OCI-LY7 (cell line): Measurements from ENCODE around the gene SAMD8. TPM values are rescaled to one million over a fixed set of nuclear protein-coding genes. Genes with fewer than 3 reads are reported as not detected.

Experiments
- BruUV-seq: library from RNA; stranded (reverse); fragments of 400-500 nt; replicated peaks from 2 replicates; lab custom pipeline; 2021; lab: Mats Ljungman, UMichigan
- CTCF ChIA-PET: fragments of 300-600 bp; sonication (Branson Sonifier 250); formaldehyde crosslinking; loops from one replicate; lab custom pipeline; 2022; ENCODE audit warnings: antibody characterized with exemption; ENCODE audit not compliant: unreplicated experiment; lab: Charles Lee
- POLR2A ChIA-PET: fragments of 300-600 bp; sonication (Branson Sonifier 250); formaldehyde crosslinking; loops from one replicate; lab custom pipeline; 2022; ENCODE audit warnings: antibody characterized with exemption; lab: Charles Lee
- DNase-seq: peaks from one replicate; pipeline ENCODE4 v3.0.0-alpha.2; 2015; ENCODE audit warnings: low spot score
- H2AFZ ChIP-seq: fragments of 200-600 bp; sonication (generic), shearing (Covaris generic); 2 replicates; pipeline ENCODE4 v1.6.1; 2014; ENCODE audit warnings: mild to moderate bottlenecking, antibody characterized with exemption, low read length, moderate library complexity
- H3K27ac ChIP-seq: fragments of 200-600 bp; sonication (generic); 2 replicates; pipeline ENCODE4 v1.5.1; 2014; ENCODE audit warnings: mixed run types, low read depth, mild to moderate bottlenecking, moderate library complexity, low read length, inconsistent platforms; ENCODE audit not compliant: poor library complexity, severe bottlenecking
- H3K36me3 ChIP-seq: fragments of 200-600 bp; sonication (generic); 2 replicates; pipeline ENCODE4 v1.6.1; 2014; ENCODE audit warnings: mild to moderate bottlenecking, antibody characterized with exemption, low read length, moderate library complexity, mixed read lengths; ENCODE audit not compliant: insufficient read depth
- H3K4me1 ChIP-seq: fragments of 200-600 bp; sonication (generic); 2 replicates; pipeline ENCODE4 v1.5.1; 2014; ENCODE audit warnings: mild to moderate bottlenecking, low read length; ENCODE audit not compliant: insufficient read depth, poor library complexity, severe bottlenecking
- H3K4me2 ChIP-seq: fragments of 200-600 bp; sonication (generic); 2 replicates; pipeline ENCODE4 v1.6.1; 2014; ENCODE audit warnings: mild to moderate bottlenecking, low read length
- H3K4me3 ChIP-seq: fragments of 200-600 bp; sonication (generic); 2 replicates; pipeline ENCODE4 v1.5.1; 2014; ENCODE audit warnings: mild to moderate bottlenecking, low read depth, low read length; ENCODE audit not compliant: poor library complexity, severe bottlenecking
- H3K79me2 ChIP-seq: fragments of 200-600 bp; sonication (generic); 2 replicates; pipeline ENCODE4 v1.6.1; 2016; ENCODE audit warnings: low read depth, mild to moderate bottlenecking, low read length, moderate library complexity, mixed read lengths; ENCODE audit not compliant: insufficient read depth
- H3K9me2 ChIP-seq: fragments of 200-600 bp; sonication (generic); 2 replicates; pipeline ENCODE4 v1.6.1; 2016; ENCODE audit warnings: mild to moderate bottlenecking, low read length, mixed read lengths; ENCODE audit not compliant: insufficient read depth
- H3K9me3 ChIP-seq: fragments of 200-600 bp; sonication (generic); 2 replicates; pipeline ENCODE4 v1.6.1; 2014; ENCODE audit warnings: mild to moderate bottlenecking, mixed run types, low read length, mixed read lengths
- H4K20me1 ChIP-seq: fragments of 200-600 bp; sonication (generic); 2 replicates; pipeline ENCODE4 v1.6.1; 2014; ENCODE audit warnings: mild to moderate bottlenecking, antibody characterized with exemption, low read length, moderate library complexity, mixed read lengths; ENCODE audit not compliant: insufficient read depth
- EZH2phosphoT487 ChIP-seq: fragments of 200-600 bp; sonication (generic); IDR thresholded peaks from 2 replicates; pipeline ENCODE4 v1.6.1; 2018; ENCODE audit warnings: low read depth, borderline replicate concordance, mild to moderate bottlenecking, mixed run types, antibody characterized with exemption, low read length, moderate library complexity, mixed read lengths
- intact Hi-C: fragments of 100-400 bp; cut with micrococcal nuclease; formaldehyde crosslinking; loops from one replicate; pipeline ENCODE4 v1.10.0; 2022; ENCODE audit not compliant: unreplicated experiment
- total RNA-seq, 2 experiments: library from RNA; depleted of rRNA in 1 of 2; stranded (reverse); fragments of >200 nt in 1 of 2; shearing (Covaris generic) in 1 of 2; gene quantifications; 2 replicates each; pipeline ENCODE4 v1.2.3, GENCODE V29; 2014 to 2022
- TF ChIP-seq, protein P1 (sequence below): fragments of 200-600 bp; sonication (generic); conservative IDR thresholded peaks from 2 replicates; pipeline ENCODE4 v1.5.1; 2014; ENCODE audit warnings: mild to moderate bottlenecking, antibody characterized with exemption, low read length, moderate library complexity, mixed read lengths

The SAMD8 gene
- total RNA-seq, 2 experiments from 2014 or later: 8.8 to 16.7 TPM

GRCh38 chr10:75159519-75159918, 48.1 kb downstream of the SAMD8 start:
- H3K79me2 ChIP-seq: 0 out of 2 replicates have a peak, but pooled peaks cover 4% of the 10 kb centered on the region
- H3K4me2 ChIP-seq: no peak overlapping the region
- no peak overlapping the region for H3K4me3 ChIP-seq
- H3K27ac ChIP-seq: no peak overlapping the region
- no peak overlapping the region for H2AFZ ChIP-seq
- no peaks in the 10 kb centered on the region for H3K9me2 ChIP-seq
- ChIA-PET POLR2A (interaction anchor here (0.5 to 1.1 kb wide), 3 partner anchors 12 to 68 kb away, joined by 3 to 12 read pairs (median 4); no protein-coding TSS in a partner anchor), CTCF (no interaction called here)
- BruUV-seq: no TSS peak
- no peaks in the 10 kb centered on the region for H4K20me1 ChIP-seq
- intact Hi-C loops: no loop called here
- peaks cover 32% of the 10 kb centered on the region for H3K36me3 ChIP-seq
- H3K9me3 ChIP-seq: no peaks in the 10 kb centered on the region
- no peaks in the 10 kb centered on the region for H3K4me1 ChIP-seq
- DNase-seq: no peak
- TF ChIP-seq EZH2phosphoT487: no peak
- TF ChIP-seq, protein P1, sequence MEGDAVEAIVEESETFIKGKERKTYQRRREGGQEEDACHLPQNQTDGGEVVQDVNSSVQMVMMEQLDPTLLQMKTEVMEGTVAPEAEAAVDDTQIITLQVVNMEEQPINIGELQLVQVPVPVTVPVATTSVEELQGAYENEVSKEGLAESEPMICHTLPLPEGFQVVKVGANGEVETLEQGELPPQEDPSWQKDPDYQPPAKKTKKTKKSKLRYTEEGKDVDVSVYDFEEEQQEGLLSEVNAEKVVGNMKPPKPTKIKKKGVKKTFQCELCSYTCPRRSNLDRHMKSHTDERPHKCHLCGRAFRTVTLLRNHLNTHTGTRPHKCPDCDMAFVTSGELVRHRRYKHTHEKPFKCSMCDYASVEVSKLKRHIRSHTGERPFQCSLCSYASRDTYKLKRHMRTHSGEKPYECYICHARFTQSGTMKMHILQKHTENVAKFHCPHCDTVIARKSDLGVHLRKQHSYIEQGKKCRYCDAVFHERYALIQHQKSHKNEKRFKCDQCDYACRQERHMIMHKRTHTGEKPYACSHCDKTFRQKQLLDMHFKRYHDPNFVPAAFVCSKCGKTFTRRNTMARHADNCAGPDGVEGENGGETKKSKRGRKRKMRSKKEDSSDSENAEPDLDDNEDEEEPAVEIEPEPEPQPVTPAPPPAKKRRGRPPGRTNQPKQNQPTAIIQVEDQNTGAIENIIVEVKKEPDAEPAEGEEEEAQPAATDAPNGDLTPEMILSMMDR: no peak

DNA sequence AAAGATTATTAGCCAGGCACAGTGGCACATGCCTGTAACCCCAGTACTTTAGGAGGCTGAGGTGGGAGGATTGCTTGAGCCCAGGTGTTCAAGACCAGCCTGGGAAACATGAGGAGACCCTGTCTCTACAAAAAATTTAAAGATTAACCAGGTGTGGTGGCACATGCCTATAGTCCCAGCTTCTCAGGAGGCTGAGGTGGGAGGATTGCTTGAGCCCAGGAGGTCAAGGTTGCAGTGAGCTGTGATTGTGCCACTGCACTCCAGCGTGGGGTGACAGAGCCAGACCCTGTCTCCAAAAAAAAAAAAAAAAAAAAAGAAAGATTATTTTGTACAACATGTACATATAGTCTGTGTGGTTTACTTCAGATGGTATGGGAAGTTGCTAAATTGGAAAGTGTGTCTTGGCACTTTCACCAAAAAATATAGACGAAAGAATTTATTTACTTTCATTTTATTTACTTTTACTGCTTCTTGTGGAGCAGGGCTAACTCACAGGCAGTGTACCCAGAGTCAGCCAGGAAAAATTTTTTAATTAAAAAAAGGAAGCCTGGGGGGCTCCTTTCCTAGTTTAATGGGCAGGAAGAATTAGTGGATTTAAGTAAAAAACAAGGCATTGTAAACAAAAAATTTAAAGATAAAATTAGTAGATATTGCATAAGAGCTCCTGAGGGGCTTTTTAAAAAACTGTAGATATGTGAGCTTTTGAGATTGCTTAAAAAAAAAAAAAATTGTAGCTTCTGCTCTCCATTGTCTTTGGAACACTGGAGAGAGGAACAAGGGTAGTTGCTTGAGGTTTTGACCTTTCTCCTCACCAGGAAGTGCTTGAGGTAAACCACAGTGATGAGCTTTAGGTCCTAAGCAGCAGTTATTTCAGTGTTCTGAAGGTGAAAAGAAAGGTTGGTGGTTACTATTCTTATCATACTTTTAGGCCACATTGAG, 54.5 kb downstream of the SAMD8 start:
- Histone ChIP-seq H3K9me2 (no peaks in the 10 kb centered on the region), H3K9me3 (no peaks in the 10 kb centered on the region), H2AFZ (no peak overlapping the region), H3K4me1 (peaks cover 13% of the 10 kb centered on the region), H3K4me3 (no peak overlapping the region), H3K4me2 (peak overlapping the region; percentile 30), H3K79me2 (0 out of 2 replicates have a peak, but pooled peaks cover 4% of the 10 kb centered on the region), H4K20me1 (no peaks in the 10 kb centered on the region), H3K36me3 (peaks cover 25% of the 10 kb centered on the region), H3K27ac (peak overlapping the region; percentile 7)
- ChIA-PET CTCF (interaction anchor here (0.6 kb wide), 1 partner anchor 44 kb away, joined by 3 read pairs; no protein-coding TSS in a partner anchor), POLR2A (interaction anchor here (0.6 to 1.8 kb wide), 6 partner anchors 12 to 974 kb away, joined by 3 to 6 read pairs (median 4); no protein-coding TSS in a partner anchor)
- intact Hi-C loops: no loop called here
- peak; percentile 43 for DNase-seq
- BruUV-seq: no TSS peak
- TF ChIP-seq, protein P1: no peak
- TF ChIP-seq EZH2phosphoT487: no peak
